Heart left ventricle (tissue), 13 donors: ENCODE measurements around the gene SFXN1.
A peak's percentile ranks its signal among the peaks of the same experiment; 100 is the strongest.

ENCODE experiments used
- CTCF ChIP-seq, 12 donors: fragments of 200-600 bp; sonication (generic) in 4 of 12; IDR thresholded peaks; one replicate each; pipeline versions ENCODE4 v1.5.0 to v1.8.0; 2018 to 2022; ENCODE audit warnings: antibody characterized with exemption in 12 of 12, mild to moderate bottlenecking in 5 of 12
- POLR2A ChIP-seq, 2 donors: fragments of 450-650 bp; IDR thresholded peaks; one replicate each; pipeline ENCODE4 v1.6.1; 2017; ENCODE audit warnings: antibody characterized with exemption in 2 of 2, mild to moderate bottlenecking in 2 of 2, moderate library complexity in 2 of 2
- donor health status: ischemic (EF 13 %, LVEDD 7.1; RV severe dilation, severe dysfunction).
- donor health status: DM: no; HTN: yes; CAD: no.
- donor health status: DM: no; HTN: no; CAD: no.
- donor health status: ischemic (EF 25% LVEDD 6.9; RV normal size, moderate dysfunction).
- donor health status: ischemic (EF 25% LVEDD 5.7; RV mildly dilated, moderate dysfunction).
- donor health status: ischemic (EF 35%, LVEDD 5.7; RV mildly dilated, moderate dysfunction).
- donor health status: nonischemic (EF 11% LVEDD 7.7; RV severe dilation, severe dysfunction).
- donor health status: DM: yes; HTN: yes; CAD: no.
- donor health status: PGD.
- donor health status: ischemic (EF 29% LVEDD 5.4; RV normal size, mild dysfunction).
- donor health status: nonischemic (EF 23%, LVEDD 6.1; RV moderate dilation, normal function).

- TF ChIP-seq CTCF (IDR thresholded peaks at IDR 0.05) (peak; percentile 41 to 72 (median 62)), POLR2A (IDR thresholded peaks at IDR 0.05) (no peak)
These were observed 14.1 kb upstream of the SFXN1 start for GRCh38 chr5:175464074-175464941.
